ENCODE results near the gene CAV2.

DNA sequence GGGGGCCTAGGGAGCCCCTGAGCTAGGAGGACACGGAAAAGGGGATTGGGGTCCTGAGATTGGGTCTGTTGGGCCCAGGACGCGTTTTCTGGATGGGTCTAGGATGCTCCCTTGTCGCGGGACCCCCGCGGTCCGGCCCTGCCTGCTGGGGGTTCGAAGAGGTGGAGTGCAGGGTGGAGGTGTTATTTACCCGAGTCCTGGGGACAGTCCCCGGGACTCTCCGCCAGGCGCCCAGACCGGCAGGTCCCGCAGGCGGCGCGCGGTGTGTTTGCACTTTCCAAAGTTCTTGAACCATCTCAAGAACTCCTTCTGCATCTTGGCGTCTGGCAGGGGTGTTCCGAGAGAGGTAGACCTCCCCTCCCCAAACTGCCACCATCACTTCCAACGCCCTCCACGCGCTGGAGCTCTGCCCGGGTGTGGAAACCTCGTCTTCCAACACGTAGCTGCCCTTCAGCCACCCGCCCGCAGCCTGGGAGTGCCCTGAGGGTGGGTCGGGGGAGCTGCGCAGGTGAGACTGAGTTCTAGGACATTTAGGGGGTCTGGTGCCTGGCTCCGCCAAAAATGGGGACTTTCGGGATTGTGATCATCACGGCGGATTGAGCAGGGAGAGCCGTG, 25.9 kb downstream of the CAV2 start:
- TF ChIP-seq CTCF (IDR thresholded peaks at IDR 0.05) = no peak
- TF ChIP-seq POLR2A (IDR thresholded peaks at IDR 0.05) = no peak

Data from testis (tissue), 2 donors.